RPMI8226 (cell line): Measurements from ENCODE around the gene STX10.

Experiments
- DNase-seq: peaks from one replicate; pipeline ENCODE4 v3.0.0-alpha.2; 2015

Gene STX10

GRCh38 chr19:13138916-13139198 is 11.3 kb downstream of the STX10 start:
- DNase-seq = no peak

- no peak for DNase-seq
Measured at GRCh38 chr19:13138171-13138915, 11.8 kb downstream of the STX10 start.

- DNase-seq = no peak
Measured at GRCh38 chr19:13137290-13137794, 12.8 kb downstream of the STX10 start.

GRCh38 chr19:13135068-13136062 is 14.8 kb downstream of the STX10 start:
- no peak for DNase-seq

GRCh38 chr19:13134626-13135025 is 15.5 kb downstream of the STX10 start:
- DNase-seq = no peak

- DNase-seq = no peak
Measured at GRCh38 chr19:13133241-13133870, 16.8 kb downstream of the STX10 start.

- no peak for DNase-seq
Measured at GRCh38 chr19:13132471-13133180, 17.5 kb downstream of the STX10 start.

GRCh38 chr19:13130886-13131490 is 19.2 kb downstream of the STX10 start:
- DNase-seq = no peak

- DNase-seq = no peak
Measured at GRCh38 chr19:13129384-13129783, 20.8 kb downstream of the STX10 start.

- DNase-seq = no peak
Measured at GRCh38 chr19:13128583-13128982, 21.6 kb downstream of the STX10 start.

GRCh38 chr19:13127811-13128575 is 22.2 kb downstream of the STX10 start:
- no peak for DNase-seq

GRCh38 chr19:13127051-13127450 is 23.1 kb downstream of the STX10 start:
- DNase-seq = no peak

GRCh38 chr19:13122980-13123957 is 26.9 kb downstream of the STX10 start:
- no peak for DNase-seq

GRCh38 chr19:13122275-13122878 is 27.8 kb downstream of the STX10 start:
- DNase-seq = no peak

- DNase-seq = no peak
Measured at GRCh38 chr19:13121551-13122274, 28.5 kb downstream of the STX10 start.

- DNase-seq = no peak
Measured at GRCh38 chr19:13120817-13121216, 29.4 kb downstream of the STX10 start.

- no peak for DNase-seq
Measured at GRCh38 chr19:13120031-13120430, 30.1 kb downstream of the STX10 start.

- DNase-seq = no peak
Measured at GRCh38 chr19:13119627-13120026, 30.5 kb downstream of the STX10 start.
